ENCODE data around the gene HS3ST5. TPM values are rescaled to one million over a fixed set of nuclear protein-coding genes. Genes with fewer than 3 reads are reported as not detected.

HS3ST5 gene
- total and polyA plus RNA-seq, 4 donors: not detected

GRCh38 chr6:114375541-114376192 lies 32.8 kb upstream of the HS3ST5 start:
- WGBS: 86% methylated on average over 1 of the region's 1 CpG
- no peak overlapping the region for H3K27ac ChIP-seq (ENCODE audit: low read depth in 1 of 2, low read length in 2 of 2)
- peaks cover 0 to 2% (median 0%) of the 10 kb centered on the region in 4 donors for H3K4me1 ChIP-seq (ENCODE audit: control insufficient read depth in 4 of 4, insufficient read depth in 4 of 4, low read length in 3 of 4)
- no peak overlapping the region for H3K9ac ChIP-seq (ENCODE audit: low read depth in 1 of 2, low read length in 2 of 2)
- no peak for TF ChIP-seq MAX (IDR thresholded peaks at IDR 0.05)
- no peak for TF ChIP-seq HNF4A (conservative IDR thresholded peaks at IDR 0.05)
- TF ChIP-seq FOXA1 (IDR thresholded peaks at IDR 0.05): no peak
- TF ChIP-seq RAD21 (IDR thresholded peaks at IDR 0.05): no peak
- no peak for TF ChIP-seq EGR1 (IDR thresholded peaks at IDR 0.05; ENCODE audit: low read depth in 2 of 2)
- no peak for TF ChIP-seq ATF3 (IDR thresholded peaks at IDR 0.05)
- no peak for TF ChIP-seq REST (IDR thresholded peaks at IDR 0.05)
- TF ChIP-seq CTCF (IDR thresholded peaks at IDR 0.05; ENCODE audit: low read depth, low read length, missing input control): no peak
- no peak for TF ChIP-seq HNF4G (IDR thresholded peaks at IDR 0.05)
- TF ChIP-seq NR2F2 (IDR thresholded peaks at IDR 0.05): no peak
- TF ChIP-seq RXRA (IDR thresholded peaks at IDR 0.05): no peak
- TF ChIP-seq TAF1 (conservative IDR thresholded peaks at IDR 0.05): no peak
- TF ChIP-seq GABPA (IDR thresholded peaks at IDR 0.05 in 1 of 2, conservative IDR thresholded peaks at IDR 0.05 in 1 of 2): no peak
- H3K9me3 ChIP-seq (ENCODE audit: control insufficient read depth in 4 of 4, low read length in 3 of 4): no peaks in the 10 kb centered on the region
- no peaks in the 10 kb centered on the region for H3K36me3 ChIP-seq (ENCODE audit: control insufficient read depth in 4 of 4, insufficient read depth in 3 of 4, low read depth in 1 of 4, low read length in 3 of 4)
- no peaks in the 10 kb centered on the region for H3K27me3 ChIP-seq (ENCODE audit: control insufficient read depth in 4 of 4, insufficient read depth in 4 of 4, low read length in 3 of 4)
- DNase-seq (ENCODE audit: low spot score): no peak
- no peak overlapping the region for H3K4me3 ChIP-seq (ENCODE audit: low read depth in 1 of 3, low read length in 3 of 3)

- no peak for TF ChIP-seq RXRA (IDR thresholded peaks at IDR 0.05)
- no peak for TF ChIP-seq FOXA1 (IDR thresholded peaks at IDR 0.05)
- TF ChIP-seq GABPA (IDR thresholded peaks at IDR 0.05 in 1 of 2, conservative IDR thresholded peaks at IDR 0.05 in 1 of 2): no peak
- no peak for TF ChIP-seq TAF1 (conservative IDR thresholded peaks at IDR 0.05)
- no peak for TF ChIP-seq YY1 (IDR thresholded peaks at IDR 0.05)
- no peak for TF ChIP-seq MAX (IDR thresholded peaks at IDR 0.05)
- no peak for TF ChIP-seq FOXA2 (IDR thresholded peaks at IDR 0.05)
- H3K36me3 ChIP-seq (ENCODE audit: control insufficient read depth in 4 of 4, insufficient read depth in 3 of 4, low read depth in 1 of 4, low read length in 3 of 4): no peaks in the 10 kb centered on the region
- no peak overlapping the region for H3K4me3 ChIP-seq (ENCODE audit: low read depth in 1 of 3, low read length in 3 of 3)
- no peak overlapping the region for H3K27ac ChIP-seq (ENCODE audit: low read depth in 1 of 2, low read length in 2 of 2)
- WGBS: 83% methylated on average over 1 of the region's 1 CpG
- no peaks in the 10 kb centered on the region for H3K27me3 ChIP-seq (ENCODE audit: control insufficient read depth in 4 of 4, insufficient read depth in 4 of 4, low read length in 3 of 4)
- no peaks in the 10 kb centered on the region for H3K9me3 ChIP-seq (ENCODE audit: control insufficient read depth in 4 of 4, low read length in 3 of 4)
- DNase-seq (ENCODE audit: low spot score): no peak
- no peaks in the 10 kb centered on the region for H3K4me1 ChIP-seq (ENCODE audit: control insufficient read depth in 4 of 4, insufficient read depth in 4 of 4, low read length in 3 of 4)
- H3K9ac ChIP-seq (ENCODE audit: low read depth in 1 of 2, low read length in 2 of 2): no peak overlapping the region
Measured at GRCh38 chr6:114367315-114367961, 24.6 kb upstream of the HS3ST5 start.
